Measurements from ENCODE around the gene PAGE1.
"Not testable (repeated sequence)": the region's sequence is repeated elsewhere in the genome, so short reads cannot be mapped to it uniquely, and the experiment has no call there.

PAGE1 gene

DNA sequence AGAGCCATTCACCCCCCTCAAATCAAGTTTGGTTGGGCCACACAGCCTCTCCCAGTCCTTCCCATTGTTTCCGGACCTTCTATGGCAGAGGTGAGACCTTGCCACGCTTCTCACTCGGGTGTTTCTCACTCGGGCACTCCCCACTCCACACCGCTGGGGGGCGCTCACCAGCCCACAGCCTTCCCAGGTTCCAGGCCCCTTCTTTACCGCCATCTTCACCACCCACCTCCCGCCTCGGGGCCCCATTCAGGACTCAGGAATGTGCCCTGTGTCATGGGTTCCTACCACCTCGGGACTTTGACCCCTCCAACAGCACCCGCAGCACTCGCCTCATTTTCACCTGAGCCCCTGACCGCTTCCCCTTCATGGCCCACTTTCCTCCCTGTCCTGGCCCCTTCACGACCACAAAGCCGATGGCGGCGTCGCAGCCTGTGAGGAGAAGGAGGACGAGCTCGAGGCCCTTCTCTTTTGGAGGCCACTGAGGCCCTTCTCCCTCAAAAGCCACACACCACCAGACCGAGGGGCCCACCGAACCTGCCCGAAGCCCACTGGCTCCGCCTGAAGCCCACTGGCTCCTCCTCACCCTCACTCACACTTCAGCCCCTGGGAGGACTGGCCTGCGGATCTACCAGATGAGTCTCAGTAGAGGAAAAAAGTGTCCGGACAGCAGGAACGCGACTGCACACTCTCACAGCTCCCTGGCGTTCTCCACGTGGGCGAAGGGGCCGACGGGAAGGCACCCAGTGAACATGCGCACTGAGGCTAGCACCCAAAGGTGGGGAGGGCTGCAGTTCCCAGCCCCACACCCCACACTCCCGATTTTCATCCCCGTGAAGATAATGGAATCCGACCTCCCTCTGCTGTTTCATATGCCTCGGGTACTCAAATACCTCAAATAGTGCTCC lies at the start of gene PAGE1:
TSS of gene PAGE1 (minus strand) at position 709 of the 905 bp plus-strand sequence. CDS start 1,214 bp downstream, outside the sequence.
- no peak within 1 kb of the TSS for H3K4me3 ChIP-seq (ENCODE audit: low read length)
- DNase-seq (ENCODE audit: low read depth) = no peak
- TF ChIP-seq, protein P1, sequence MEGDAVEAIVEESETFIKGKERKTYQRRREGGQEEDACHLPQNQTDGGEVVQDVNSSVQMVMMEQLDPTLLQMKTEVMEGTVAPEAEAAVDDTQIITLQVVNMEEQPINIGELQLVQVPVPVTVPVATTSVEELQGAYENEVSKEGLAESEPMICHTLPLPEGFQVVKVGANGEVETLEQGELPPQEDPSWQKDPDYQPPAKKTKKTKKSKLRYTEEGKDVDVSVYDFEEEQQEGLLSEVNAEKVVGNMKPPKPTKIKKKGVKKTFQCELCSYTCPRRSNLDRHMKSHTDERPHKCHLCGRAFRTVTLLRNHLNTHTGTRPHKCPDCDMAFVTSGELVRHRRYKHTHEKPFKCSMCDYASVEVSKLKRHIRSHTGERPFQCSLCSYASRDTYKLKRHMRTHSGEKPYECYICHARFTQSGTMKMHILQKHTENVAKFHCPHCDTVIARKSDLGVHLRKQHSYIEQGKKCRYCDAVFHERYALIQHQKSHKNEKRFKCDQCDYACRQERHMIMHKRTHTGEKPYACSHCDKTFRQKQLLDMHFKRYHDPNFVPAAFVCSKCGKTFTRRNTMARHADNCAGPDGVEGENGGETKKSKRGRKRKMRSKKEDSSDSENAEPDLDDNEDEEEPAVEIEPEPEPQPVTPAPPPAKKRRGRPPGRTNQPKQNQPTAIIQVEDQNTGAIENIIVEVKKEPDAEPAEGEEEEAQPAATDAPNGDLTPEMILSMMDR (conservative IDR thresholded peaks at IDR 0.05; ENCODE audit: low read length) = no peak

GRCh38 chrX:49741501-49741900 lies 45.7 kb upstream of the PAGE1 start:
- not testable (repeated sequence) for DNase-seq (ENCODE audit: low read depth); H3K4me3 ChIP-seq (ENCODE audit: low read length)

- TF ChIP-seq, protein P1 (conservative IDR thresholded peaks at IDR 0.05; ENCODE audit: low read length) = no peak
- H3K4me3 ChIP-seq (ENCODE audit: low read length) = no peak overlapping the region
Observed at GRCh38 chrX:49727847-49728246, 32.1 kb upstream of the PAGE1 start.

DNA sequence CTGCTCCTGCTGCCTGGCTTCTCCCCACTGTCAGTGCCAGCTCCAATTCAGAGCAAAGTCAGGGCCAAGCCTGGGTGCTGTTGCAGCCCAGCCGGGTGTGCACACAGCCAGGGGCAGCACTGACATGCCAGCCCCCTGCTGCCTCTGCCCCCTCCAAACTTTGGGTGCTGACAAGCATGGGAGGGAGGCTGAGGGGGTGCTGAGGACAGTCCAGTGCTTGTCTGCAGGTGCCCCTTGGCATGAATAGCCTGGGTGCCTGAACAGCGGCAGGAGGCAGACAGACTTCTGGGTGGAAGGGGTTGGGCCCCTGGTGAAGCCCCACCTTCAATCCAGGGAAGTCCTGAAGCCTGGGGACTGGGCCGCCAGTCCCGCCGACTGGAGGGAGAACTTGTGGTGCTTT lies 31.2 kb upstream of the PAGE1 start:
- TF ChIP-seq, protein P1 (conservative IDR thresholded peaks at IDR 0.05; ENCODE audit: low read length) = no peak
- H3K4me3 ChIP-seq (ENCODE audit: low read length) = no peak overlapping the region
- DNase-seq (ENCODE audit: low read depth) = no peak

More at GRCh38 chrX:49727847-49728246, 32.1 kb upstream of the PAGE1 start:
- DNase-seq (ENCODE audit: low read depth) = no peak

DNA sequence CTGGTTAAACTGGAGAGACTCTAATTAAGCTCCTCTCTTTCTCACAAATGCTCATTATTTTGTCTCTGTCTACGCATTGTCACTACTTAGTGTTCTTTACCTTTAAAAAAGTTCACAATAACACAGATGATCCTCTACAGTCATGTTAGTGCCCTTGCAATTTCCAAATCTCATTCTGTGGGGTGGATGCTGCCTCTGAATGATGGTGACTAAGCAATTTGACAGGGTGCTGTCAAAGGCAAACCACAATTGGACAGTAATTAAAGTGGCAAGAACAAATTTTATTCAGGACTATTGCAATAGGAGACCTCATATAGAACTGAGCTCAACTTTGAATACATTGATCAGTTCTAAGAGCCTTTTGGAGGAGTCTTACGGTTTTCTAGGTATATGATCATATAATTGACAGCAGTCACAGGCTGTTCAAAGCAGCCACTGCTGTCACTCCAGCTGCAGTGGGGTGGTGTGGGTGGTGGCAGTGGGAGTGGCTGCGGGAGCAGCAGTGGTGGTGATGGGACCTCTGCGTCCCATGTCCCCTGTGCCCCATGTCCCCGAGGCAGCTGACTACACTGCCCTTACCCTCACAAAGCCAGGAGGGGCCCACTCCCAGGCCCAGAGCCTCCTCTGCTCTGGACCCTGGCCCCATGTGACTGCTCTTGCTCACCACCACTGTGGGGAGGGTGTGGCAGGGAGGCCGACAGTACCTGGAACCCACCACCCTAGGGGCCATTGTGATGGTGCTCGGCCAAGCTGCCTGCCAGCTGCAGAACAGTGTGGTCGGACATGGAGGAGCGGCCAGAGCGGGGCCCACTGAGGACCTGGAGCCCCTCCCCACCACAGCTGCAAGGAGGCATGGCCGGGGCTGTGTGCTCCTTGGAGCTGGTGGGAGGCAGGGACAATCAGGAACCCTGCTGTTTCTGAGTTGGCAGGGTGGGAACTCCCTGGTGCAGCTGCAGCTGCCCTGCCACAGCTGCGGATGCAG lies 30.4 kb upstream of the PAGE1 start:
- TF ChIP-seq, protein P1 (conservative IDR thresholded peaks at IDR 0.05; ENCODE audit: low read length) = no peak
- H3K4me3 ChIP-seq (ENCODE audit: low read length) = no peak overlapping the region
- no peak for DNase-seq (ENCODE audit: low read depth)

DNA sequence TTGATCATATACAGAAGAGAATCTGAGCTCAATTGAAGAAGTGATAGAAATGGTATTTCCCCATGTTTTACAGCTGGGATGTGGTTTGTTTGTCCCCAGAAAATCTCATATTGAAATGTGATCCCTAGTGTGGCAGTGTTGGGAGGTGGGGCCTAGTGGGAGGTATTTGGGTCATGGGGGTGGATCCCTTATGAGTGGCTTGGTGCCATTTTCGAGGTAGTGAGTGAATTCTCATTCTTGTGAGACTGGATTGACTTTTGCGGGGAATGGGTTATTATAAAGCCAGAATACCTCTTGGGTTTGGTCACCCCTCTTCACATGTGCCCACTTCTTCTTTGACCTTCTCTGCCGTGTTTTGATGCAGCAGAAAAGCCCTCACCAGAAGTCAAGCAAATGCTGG lies 29.6 kb upstream of the PAGE1 start:
- no peak for DNase-seq (ENCODE audit: low read depth)
- TF ChIP-seq, protein P1 (conservative IDR thresholded peaks at IDR 0.05; ENCODE audit: low read length) = no peak
- no peak overlapping the region for H3K4me3 ChIP-seq (ENCODE audit: low read length)

DNA sequence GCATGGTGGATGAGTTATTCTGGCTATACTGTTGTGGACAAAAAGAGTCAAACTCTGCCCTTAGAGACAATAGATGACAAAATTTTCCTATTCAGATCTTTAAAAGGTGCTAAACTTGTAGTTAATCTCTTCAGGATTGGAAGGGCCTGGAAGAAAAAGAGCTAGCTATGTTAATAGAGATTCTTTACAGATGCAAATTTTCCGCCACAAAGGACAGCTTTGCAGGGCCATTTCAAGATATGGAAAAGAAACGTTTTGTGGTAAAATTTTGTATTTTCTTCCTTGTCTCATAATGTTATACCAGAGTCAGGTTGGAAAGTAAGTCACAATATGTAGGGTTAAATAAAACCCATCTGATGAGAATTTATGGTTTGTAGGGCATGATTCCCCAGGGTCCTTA lies 24.3 kb upstream of the PAGE1 start:
- H3K4me3 ChIP-seq (ENCODE audit: low read length); DNase-seq (ENCODE audit: low read depth): not testable (repeated sequence)

Data from AG10803 (cell line).